Measurements from ENCODE around the gene UMOD. TPM values are rescaled to one million over a fixed set of nuclear protein-coding genes. Genes with fewer than 3 reads are reported as not detected.

Gene UMOD
- total RNA-seq (2022; extraction: Qiagen RNA extraction), result not detected in 5 replicates

GRCh38 chr16:20352615-20353014 lies at the start of gene UMOD:
Gene UMOD (minus strand): TSS chr16:20352715. CDS start chr16:20350737, 1,978 bp downstream.

DNA sequence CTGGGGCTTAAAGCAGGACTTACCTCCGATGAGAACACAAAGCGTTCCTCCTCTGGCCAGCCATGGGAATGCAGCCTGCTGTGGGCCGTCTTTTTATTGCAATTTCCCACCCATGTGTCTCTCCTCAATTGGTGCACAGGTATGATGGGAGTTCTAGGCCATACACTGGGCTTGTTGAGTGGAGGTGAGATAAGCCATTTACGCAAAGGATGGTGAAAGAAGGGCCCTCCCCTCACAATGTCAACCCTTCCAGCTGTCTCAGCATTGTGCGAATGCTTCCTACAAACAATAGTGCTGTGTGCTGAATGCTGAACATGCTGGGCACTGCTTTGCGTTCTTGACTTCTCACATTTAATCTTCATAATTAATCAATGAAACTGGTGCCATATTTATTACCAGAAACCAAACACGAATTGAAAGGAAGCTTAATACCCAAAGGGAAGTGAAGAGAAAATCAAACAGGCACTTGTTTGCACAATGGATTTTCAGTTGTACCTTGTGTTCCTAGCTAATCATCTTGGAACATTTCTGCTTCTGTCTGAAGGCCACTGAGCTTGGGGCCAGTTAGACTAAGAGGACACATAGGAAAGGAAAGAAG lies 25.0 kb downstream of the UMOD start, which contains the start of gene GP2:
Gene GP2, minus strand, starts transcription at position 70 of the 598 bp plus-strand sequence. CDS start 1,082 bp downstream, outside the sequence.

Other genes starting within 250 kb of the UMOD start
- not detected in 5 replicates for gene GP2, start 25.2 kb downstream of the UMOD start, total RNA-seq (2022; extraction: Qiagen RNA extraction)
- not detected in 5 replicates for gene PDILT, start 52.0 kb upstream of the UMOD start, total RNA-seq (2022; extraction: Qiagen RNA extraction)
- gene ACSM5, start 56.8 kb upstream of the UMOD start, total RNA-seq (2022; extraction: Qiagen RNA extraction), result 0.03 TPM in 1 of 5 replicates, not detected in the others
- gene ACSM2A, start 98.8 kb upstream of the UMOD start, total RNA-seq (2022; extraction: Qiagen RNA extraction), result not detected in 5 replicates
- not detected in 5 replicates for gene ACSM2B, start 223.7 kb upstream of the UMOD start, total RNA-seq (2022; extraction: Qiagen RNA extraction)

Measured in A549 treated with CORT108297 at 1 μM for 4 hours (cell line).